WTC11 (cell line): ENCODE results near the gene ZNF570. TPM values are rescaled to one million over a fixed set of nuclear protein-coding genes. Genes with fewer than 3 reads are reported as not detected.
A peak's percentile ranks its signal among the peaks of the same experiment; 100 is the strongest.

Experiments
- ATAC-seq: fragments of 200-7000 bp; cut with Tn5 transposase; 2 replicates; pipeline ENCODE4 v1.10.0; 2021; ENCODE audit warnings: mild to moderate bottlenecking, moderate library complexity
- CTCF ChIA-PET: fragments of 300-600 bp; sonication (Branson Sonifier 250); formaldehyde crosslinking; loops from one replicate; lab custom pipeline; 2021; ENCODE audit warnings: antibody characterized with exemption; lab: Charles Lee
- POLR2A ChIA-PET: fragments of 350-600 bp; sonication (Branson Sonifier 250); formaldehyde crosslinking; loops from one replicate; lab custom pipeline; 2021; ENCODE audit warnings: antibody characterized with exemption; lab: Charles Lee
- DNase-seq: peaks from one replicate; pipeline ENCODE4 v3.0.0; 2021; ENCODE audit warnings: low spot score
- H3K27ac Mint-ChIP-seq: 2 replicates; pipeline ENCODE4 v1.8.0; 2021; ENCODE audit warnings: mixed read lengths
- H3K27me3 Mint-ChIP-seq: 2 replicates; pipeline ENCODE4 v1.8.0; 2021; ENCODE audit warnings: low read depth, mild to moderate bottlenecking, moderate library complexity, mixed read lengths
- H3K36me3 Mint-ChIP-seq: 2 replicates; pipeline ENCODE4 v1.8.0; 2021; ENCODE audit warnings: mixed read lengths
- H3K4me1 Mint-ChIP-seq: 2 replicates; pipeline ENCODE4 v1.8.0; 2022; ENCODE audit warnings: mixed read lengths
- H3K4me3 Mint-ChIP-seq: 2 replicates; pipeline ENCODE4 v1.8.0; 2021; ENCODE audit warnings: mild to moderate bottlenecking, moderate library complexity, mixed read lengths
- H3K9me3 Mint-ChIP-seq: 2 replicates; pipeline ENCODE4 v1.8.0; 2021; ENCODE audit warnings: mixed read lengths
- AR ChIP-seq: fragments of 250-450 bp; sonication (Bioruptor Pico); IDR thresholded peaks from 2 replicates; pipeline ENCODE4 v1.9.0; 2021; ENCODE audit warnings: mild to moderate bottlenecking
- EMX1 ChIP-seq: fragments of 250-450 bp; sonication (Bioruptor Pico); IDR thresholded peaks from 2 replicates; pipeline ENCODE4 v1.8.0; 2021; ENCODE audit warnings: mild to moderate bottlenecking
- ETV6 ChIP-seq: sonication (generic); formaldehyde crosslinking; IDR thresholded peaks from 2 replicates; pipeline ENCODE4 v1.8.1; 2022; ENCODE audit warnings: mild to moderate bottlenecking, missing genetic modification reagents
- GABPB1 ChIP-seq: sonication (generic); formaldehyde crosslinking; IDR thresholded peaks from 2 replicates; pipeline ENCODE4 v1.8.1; 2023; ENCODE audit warnings: mild to moderate bottlenecking, missing genetic modification reagents
- GTF2I ChIP-seq: fragments of 250-450 bp; sonication (Bioruptor Pico); conservative IDR thresholded peaks from 2 replicates; pipeline ENCODE4 v1.4.0; 2021; ENCODE audit warnings: mild to moderate bottlenecking
- KAT7 ChIP-seq: sonication (generic); formaldehyde crosslinking; IDR thresholded peaks from 2 replicates; pipeline ENCODE4 v1.8.1; 2023; ENCODE audit warnings: missing genetic modification reagents, mild to moderate bottlenecking, borderline replicate concordance
- SMAD3 ChIP-seq: sonication (generic); formaldehyde crosslinking; IDR thresholded peaks from 2 replicates; pipeline ENCODE4 v1.8.0; 2022; ENCODE audit warnings: missing genetic modification reagents, mild to moderate bottlenecking, borderline replicate concordance
- SP1 ChIP-seq: sonication (generic); formaldehyde crosslinking; conservative IDR thresholded peaks from 2 replicates; pipeline ENCODE4 v1.8.1; 2022; ENCODE audit warnings: missing genetic modification reagents
- TP53 ChIP-seq: sonication (generic); formaldehyde crosslinking; IDR thresholded peaks from 2 replicates; pipeline ENCODE4 v1.8.1; 2023; ENCODE audit warnings: mild to moderate bottlenecking, missing genetic modification reagents
- USF1 ChIP-seq: sonication (generic); formaldehyde crosslinking; IDR thresholded peaks from 2 replicates; pipeline ENCODE4 v1.8.0; 2022; ENCODE audit warnings: mild to moderate bottlenecking, missing genetic modification reagents
- ZNF138 ChIP-seq: sonication (generic); formaldehyde crosslinking; conservative IDR thresholded peaks from 2 replicates; pipeline ENCODE4 v1.8.1; 2022; ENCODE audit warnings: mild to moderate bottlenecking, moderate library complexity, missing genetic modification reagents
- ZNF232 ChIP-seq: sonication (generic); formaldehyde crosslinking; IDR thresholded peaks from 2 replicates; pipeline ENCODE4 v1.8.0; 2022; ENCODE audit warnings: mild to moderate bottlenecking, missing genetic modification reagents
- total RNA-seq: library from RNA; stranded (reverse); gene quantifications from 3 replicates; pipeline ENCODE4 v1.2.3, GENCODE V29; 2021
- TF ChIP-seq, protein P1 (sequence below): sonication (generic); formaldehyde crosslinking; IDR thresholded peaks from 2 replicates; pipeline ENCODE4 v1.8.1; 2022; ENCODE audit warnings: low read depth, missing genetic modification reagents, borderline replicate concordance
- TF ChIP-seq, protein P2 (sequence below): sonication (generic); formaldehyde crosslinking; IDR thresholded peaks from 2 replicates; pipeline ENCODE4 v1.8.0; 2023; ENCODE audit warnings: missing genetic modification reagents, mild to moderate bottlenecking, borderline replicate concordance
- TF ChIP-seq, protein P3 (sequence below): sonication (generic); formaldehyde crosslinking; IDR thresholded peaks from 2 replicates; pipeline ENCODE4 v1.8.0; 2022; ENCODE audit warnings: missing genetic modification reagents
- TF ChIP-seq, protein P4 (sequence below): sonication (generic); formaldehyde crosslinking; IDR thresholded peaks from 2 replicates; pipeline ENCODE4 v1.8.1; 2023; ENCODE audit warnings: mild to moderate bottlenecking, missing genetic modification reagents, borderline replicate concordance

The ZNF570 gene
- total RNA-seq, 1 experiment from 2014 or later: 7.2 TPM

- TF ChIP-seq AR (CRISPR knock-in tag) (no peak), EMX1 (CRISPR knock-in tag) (no peak), TP53 (CRISPR knock-in tag) (no peak)
- TF ChIP-seq, protein P1, sequence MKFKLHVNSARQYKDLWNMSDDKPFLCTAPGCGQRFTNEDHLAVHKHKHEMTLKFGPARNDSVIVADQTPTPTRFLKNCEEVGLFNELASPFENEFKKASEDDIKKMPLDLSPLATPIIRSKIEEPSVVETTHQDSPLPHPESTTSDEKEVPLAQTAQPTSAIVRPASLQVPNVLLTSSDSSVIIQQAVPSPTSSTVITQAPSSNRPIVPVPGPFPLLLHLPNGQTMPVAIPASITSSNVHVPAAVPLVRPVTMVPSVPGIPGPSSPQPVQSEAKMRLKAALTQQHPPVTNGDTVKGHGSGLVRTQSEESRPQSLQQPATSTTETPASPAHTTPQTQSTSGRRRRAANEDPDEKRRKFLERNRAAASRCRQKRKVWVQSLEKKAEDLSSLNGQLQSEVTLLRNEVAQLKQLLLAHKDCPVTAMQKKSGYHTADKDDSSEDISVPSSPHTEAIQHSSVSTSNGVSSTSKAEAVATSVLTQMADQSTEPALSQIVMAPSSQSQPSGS: no peak
Measured at GRCh38 chr19:37505958-37506386, 36.8 kb downstream of the ZNF570 start (continued).

DNA sequence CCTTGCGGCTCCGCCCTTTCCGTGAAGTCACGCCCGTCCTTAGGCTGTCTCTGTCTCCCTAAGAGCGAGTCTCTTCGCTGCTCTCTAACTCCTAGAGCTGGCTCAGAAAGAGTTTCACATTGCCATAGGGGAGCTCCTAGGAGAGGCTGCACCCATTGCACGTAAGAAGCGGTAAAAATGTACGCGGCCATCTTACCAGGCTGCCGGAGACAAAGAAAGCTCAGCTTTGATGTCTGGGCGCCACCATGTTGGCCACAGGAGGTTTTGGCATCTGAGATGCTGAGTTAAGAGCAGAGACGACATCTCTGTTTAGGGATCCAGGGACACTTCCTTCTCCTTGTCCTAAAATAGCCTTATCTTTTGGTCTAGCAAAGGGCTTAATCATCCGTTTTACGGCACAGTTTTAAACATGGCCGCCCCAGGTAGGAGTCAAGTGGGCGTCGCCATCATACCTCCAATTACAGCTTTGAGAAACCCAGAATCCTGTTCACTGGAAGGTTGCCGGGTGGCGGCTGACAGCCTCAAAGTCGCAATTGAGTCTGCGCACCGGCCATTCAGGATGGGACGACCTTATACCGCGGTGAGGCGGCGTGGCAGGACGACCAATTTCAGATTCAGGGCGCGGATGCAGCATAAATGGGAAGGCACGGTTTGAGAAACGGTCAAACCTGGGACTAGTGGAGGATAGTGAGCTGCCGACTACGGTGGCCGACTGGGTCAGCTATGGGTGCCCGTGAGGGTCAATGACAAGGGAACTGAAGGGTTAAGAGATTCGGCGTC, 37.4 kb downstream of the ZNF570 start, which contains the start of gene ZNF793:
Gene ZNF793 (plus strand): TSS at position 553 of the 780 bp plus-strand sequence. CDS start 16,501 bp downstream, outside the sequence.
- Mint-ChIP-seq H3K4me3 (no peak within 1 kb of the TSS), H3K4me1 (no peaks in the 10 kb centered on the region), H3K9me3 (no peaks in the 10 kb centered on the region), H3K36me3 (peaks cover 6% of the 10 kb centered on the region), H3K27me3 (no peaks in the 10 kb centered on the region), H3K27ac (no peak within 1 kb of the TSS)
- POLR2A ChIA-PET: interaction anchor here (0.8 to 1.9 kb wide), 9 partner anchors 17 to 734 kb away, joined by 3 to 13 read pairs (median 5); partner anchors contain the start of genes ZNF527, ZNF540, ZNF569 and ZNF570
- CTCF ChIA-PET: interaction anchor here (0.8 to 2.1 kb wide), 6 partner anchors 45 to 396 kb away, joined by 3 to 7 read pairs (median 3); partner anchors contain the start of genes ZNF527 and ZNF607
- DNase-seq: peak; percentile 80
- ATAC-seq: peak; percentile 85
- TF ChIP-seq, protein P2, sequence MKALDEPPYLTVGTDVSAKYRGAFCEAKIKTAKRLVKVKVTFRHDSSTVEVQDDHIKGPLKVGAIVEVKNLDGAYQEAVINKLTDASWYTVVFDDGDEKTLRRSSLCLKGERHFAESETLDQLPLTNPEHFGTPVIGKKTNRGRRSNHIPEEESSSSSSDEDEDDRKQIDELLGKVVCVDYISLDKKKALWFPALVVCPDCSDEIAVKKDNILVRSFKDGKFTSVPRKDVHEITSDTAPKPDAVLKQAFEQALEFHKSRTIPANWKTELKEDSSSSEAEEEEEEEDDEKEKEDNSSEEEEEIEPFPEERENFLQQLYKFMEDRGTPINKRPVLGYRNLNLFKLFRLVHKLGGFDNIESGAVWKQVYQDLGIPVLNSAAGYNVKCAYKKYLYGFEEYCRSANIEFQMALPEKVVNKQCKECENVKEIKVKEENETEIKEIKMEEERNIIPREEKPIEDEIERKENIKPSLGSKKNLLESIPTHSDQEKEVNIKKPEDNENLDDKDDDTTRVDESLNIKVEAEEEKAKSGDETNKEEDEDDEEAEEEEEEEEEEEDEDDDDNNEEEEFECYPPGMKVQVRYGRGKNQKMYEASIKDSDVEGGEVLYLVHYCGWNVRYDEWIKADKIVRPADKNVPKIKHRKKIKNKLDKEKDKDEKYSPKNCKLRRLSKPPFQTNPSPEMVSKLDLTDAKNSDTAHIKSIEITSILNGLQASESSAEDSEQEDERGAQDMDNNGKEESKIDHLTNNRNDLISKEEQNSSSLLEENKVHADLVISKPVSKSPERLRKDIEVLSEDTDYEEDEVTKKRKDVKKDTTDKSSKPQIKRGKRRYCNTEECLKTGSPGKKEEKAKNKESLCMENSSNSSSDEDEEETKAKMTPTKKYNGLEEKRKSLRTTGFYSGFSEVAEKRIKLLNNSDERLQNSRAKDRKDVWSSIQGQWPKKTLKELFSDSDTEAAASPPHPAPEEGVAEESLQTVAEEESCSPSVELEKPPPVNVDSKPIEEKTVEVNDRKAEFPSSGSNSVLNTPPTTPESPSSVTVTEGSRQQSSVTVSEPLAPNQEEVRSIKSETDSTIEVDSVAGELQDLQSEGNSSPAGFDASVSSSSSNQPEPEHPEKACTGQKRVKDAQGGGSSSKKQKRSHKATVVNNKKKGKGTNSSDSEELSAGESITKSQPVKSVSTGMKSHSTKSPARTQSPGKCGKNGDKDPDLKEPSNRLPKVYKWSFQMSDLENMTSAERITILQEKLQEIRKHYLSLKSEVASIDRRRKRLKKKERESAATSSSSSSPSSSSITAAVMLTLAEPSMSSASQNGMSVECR: 0 out of 2 replicates have a peak, but pooled peaks have one; percentile 19
- TF ChIP-seq EMX1 (CRISPR knock-in tag): 0 out of 2 replicates have a peak, but pooled peaks have one; percentile 20
- no peak for TF ChIP-seq ZNF138 (CRISPR knock-in tag)
- TF ChIP-seq GTF2I: no peak
- TF ChIP-seq, protein P3, sequence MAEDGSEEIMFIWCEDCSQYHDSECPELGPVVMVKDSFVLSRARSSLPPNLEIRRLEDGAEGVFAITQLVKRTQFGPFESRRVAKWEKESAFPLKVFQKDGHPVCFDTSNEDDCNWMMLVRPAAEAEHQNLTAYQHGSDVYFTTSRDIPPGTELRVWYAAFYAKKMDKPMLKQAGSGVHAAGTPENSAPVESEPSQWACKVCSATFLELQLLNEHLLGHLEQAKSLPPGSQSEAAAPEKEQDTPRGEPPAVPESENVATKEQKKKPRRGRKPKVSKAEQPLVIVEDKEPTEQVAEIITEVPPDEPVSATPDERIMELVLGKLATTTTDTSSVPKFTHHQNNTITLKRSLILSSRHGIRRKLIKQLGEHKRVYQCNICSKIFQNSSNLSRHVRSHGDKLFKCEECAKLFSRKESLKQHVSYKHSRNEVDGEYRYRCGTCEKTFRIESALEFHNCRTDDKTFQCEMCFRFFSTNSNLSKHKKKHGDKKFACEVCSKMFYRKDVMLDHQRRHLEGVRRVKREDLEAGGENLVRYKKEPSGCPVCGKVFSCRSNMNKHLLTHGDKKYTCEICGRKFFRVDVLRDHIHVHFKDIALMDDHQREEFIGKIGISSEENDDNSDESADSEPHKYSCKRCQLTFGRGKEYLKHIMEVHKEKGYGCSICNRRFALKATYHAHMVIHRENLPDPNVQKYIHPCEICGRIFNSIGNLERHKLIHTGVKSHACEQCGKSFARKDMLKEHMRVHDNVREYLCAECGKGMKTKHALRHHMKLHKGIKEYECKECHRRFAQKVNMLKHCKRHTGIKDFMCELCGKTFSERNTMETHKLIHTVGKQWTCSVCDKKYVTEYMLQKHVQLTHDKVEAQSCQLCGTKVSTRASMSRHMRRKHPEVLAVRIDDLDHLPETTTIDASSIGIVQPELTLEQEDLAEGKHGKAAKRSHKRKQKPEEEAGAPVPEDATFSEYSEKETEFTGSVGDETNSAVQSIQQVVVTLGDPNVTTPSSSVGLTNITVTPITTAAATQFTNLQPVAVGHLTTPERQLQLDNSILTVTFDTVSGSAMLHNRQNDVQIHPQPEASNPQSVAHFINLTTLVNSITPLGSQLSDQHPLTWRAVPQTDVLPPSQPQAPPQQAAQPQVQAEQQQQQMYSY (CRISPR knock-in tag): 0 out of 2 replicates have a peak, but pooled peaks have one; percentile 35
- TF ChIP-seq GABPB1 (CRISPR knock-in tag): no peak
- 0 out of 2 replicates have a peak, but pooled peaks have one; percentile 77 for TF ChIP-seq KAT7
- TF ChIP-seq SMAD3 (CRISPR knock-in tag): peak; percentile 55; the same call in 1 of the 2 replicates
- TF ChIP-seq USF1 (CRISPR knock-in tag): 0 out of 2 replicates have a peak, but pooled peaks have one; percentile 28
- TF ChIP-seq, protein P4, sequence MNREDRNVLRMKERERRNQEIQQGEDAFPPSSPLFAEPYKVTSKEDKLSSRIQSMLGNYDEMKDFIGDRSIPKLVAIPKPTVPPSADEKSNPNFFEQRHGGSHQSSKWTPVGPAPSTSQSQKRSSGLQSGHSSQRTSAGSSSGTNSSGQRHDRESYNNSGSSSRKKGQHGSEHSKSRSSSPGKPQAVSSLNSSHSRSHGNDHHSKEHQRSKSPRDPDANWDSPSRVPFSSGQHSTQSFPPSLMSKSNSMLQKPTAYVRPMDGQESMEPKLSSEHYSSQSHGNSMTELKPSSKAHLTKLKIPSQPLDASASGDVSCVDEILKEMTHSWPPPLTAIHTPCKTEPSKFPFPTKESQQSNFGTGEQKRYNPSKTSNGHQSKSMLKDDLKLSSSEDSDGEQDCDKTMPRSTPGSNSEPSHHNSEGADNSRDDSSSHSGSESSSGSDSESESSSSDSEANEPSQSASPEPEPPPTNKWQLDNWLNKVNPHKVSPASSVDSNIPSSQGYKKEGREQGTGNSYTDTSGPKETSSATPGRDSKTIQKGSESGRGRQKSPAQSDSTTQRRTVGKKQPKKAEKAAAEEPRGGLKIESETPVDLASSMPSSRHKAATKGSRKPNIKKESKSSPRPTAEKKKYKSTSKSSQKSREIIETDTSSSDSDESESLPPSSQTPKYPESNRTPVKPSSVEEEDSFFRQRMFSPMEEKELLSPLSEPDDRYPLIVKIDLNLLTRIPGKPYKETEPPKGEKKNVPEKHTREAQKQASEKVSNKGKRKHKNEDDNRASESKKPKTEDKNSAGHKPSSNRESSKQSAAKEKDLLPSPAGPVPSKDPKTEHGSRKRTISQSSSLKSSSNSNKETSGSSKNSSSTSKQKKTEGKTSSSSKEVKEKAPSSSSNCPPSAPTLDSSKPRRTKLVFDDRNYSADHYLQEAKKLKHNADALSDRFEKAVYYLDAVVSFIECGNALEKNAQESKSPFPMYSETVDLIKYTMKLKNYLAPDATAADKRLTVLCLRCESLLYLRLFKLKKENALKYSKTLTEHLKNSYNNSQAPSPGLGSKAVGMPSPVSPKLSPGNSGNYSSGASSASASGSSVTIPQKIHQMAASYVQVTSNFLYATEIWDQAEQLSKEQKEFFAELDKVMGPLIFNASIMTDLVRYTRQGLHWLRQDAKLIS (CRISPR knock-in tag): no peak
- TF ChIP-seq ETV6 (CRISPR knock-in tag): peak; percentile 31; the same call in 1 of the 2 replicates
- TF ChIP-seq SP1 (CRISPR knock-in tag): peak; percentile 16; the same call in 1 of the 2 replicates
- TF ChIP-seq ZNF232: 0 out of 2 replicates have a peak, but pooled peaks have one; percentile 14
